Inflammatory macrophage treated with lipopolysaccharide for 1 hour (primary cell): ENCODE results near the gene ANKH.
"Not testable (repeated sequence)": the region's sequence is repeated elsewhere in the genome, so short reads cannot be mapped to it uniquely, and the experiment has no call there.

Experiments used
- DNase-seq, 2 donors: peaks; one replicate each; pipeline ENCODE4 v3.0.0-alpha.2; 2020 to 2022

Gene ANKH

GRCh38 chr5:14824499-14824898, 47.1 kb downstream of the ANKH start:
- no peak for DNase-seq

GRCh38 chr5:14821100-14821845, 50.3 kb downstream of the ANKH start:
- DNase-seq: no peak

- no peak for DNase-seq
Measured at GRCh38 chr5:14818931-14819790, 52.4 kb downstream of the ANKH start.

GRCh38 chr5:14817762-14818136, 53.8 kb downstream of the ANKH start:
- DNase-seq: not testable (repeated sequence)

GRCh38 chr5:14816999-14817761, 54.4 kb downstream of the ANKH start:
- DNase-seq: no peak

- DNase-seq: no peak
Measured at GRCh38 chr5:14816374-14816998, 55.1 kb downstream of the ANKH start.

- no peak for DNase-seq
Measured at GRCh38 chr5:14813747-14814146, 57.8 kb downstream of the ANKH start.

- no peak for DNase-seq
Measured at GRCh38 chr5:14812166-14812565, 59.4 kb downstream of the ANKH start.

GRCh38 chr5:14810928-14811572, 60.5 kb downstream of the ANKH start:
- DNase-seq: no peak

- DNase-seq: no peak
Measured at GRCh38 chr5:14810282-14810681, 61.3 kb downstream of the ANKH start.

GRCh38 chr5:14809369-14810155, 62.0 kb downstream of the ANKH start:
- DNase-seq: peak; percentile 70 to 78

GRCh38 chr5:14807471-14807870, 64.1 kb downstream of the ANKH start:
- no peak for DNase-seq

- no peak for DNase-seq
Measured at GRCh38 chr5:14806456-14806855, 65.1 kb downstream of the ANKH start.

- DNase-seq: no peak
Measured at GRCh38 chr5:14802541-14802940, 69.0 kb downstream of the ANKH start.

- DNase-seq: no peak
Measured at GRCh38 chr5:14801792-14802191, 69.8 kb downstream of the ANKH start.

- DNase-seq: not testable (repeated sequence)
Measured at GRCh38 chr5:14797385-14797784, 74.2 kb downstream of the ANKH start.

- DNase-seq: no peak
Measured at GRCh38 chr5:14794583-14795230, 76.9 kb downstream of the ANKH start.

- DNase-seq: no peak
Measured at GRCh38 chr5:14793851-14794250, 77.7 kb downstream of the ANKH start.

- no peak for DNase-seq
Measured at GRCh38 chr5:14790911-14791310, 80.7 kb downstream of the ANKH start.

- DNase-seq: no peak
Measured at GRCh38 chr5:14790220-14790619, 81.4 kb downstream of the ANKH start.
